ENCODE results near the gene ZER1.

Gene ZER1

DNA sequence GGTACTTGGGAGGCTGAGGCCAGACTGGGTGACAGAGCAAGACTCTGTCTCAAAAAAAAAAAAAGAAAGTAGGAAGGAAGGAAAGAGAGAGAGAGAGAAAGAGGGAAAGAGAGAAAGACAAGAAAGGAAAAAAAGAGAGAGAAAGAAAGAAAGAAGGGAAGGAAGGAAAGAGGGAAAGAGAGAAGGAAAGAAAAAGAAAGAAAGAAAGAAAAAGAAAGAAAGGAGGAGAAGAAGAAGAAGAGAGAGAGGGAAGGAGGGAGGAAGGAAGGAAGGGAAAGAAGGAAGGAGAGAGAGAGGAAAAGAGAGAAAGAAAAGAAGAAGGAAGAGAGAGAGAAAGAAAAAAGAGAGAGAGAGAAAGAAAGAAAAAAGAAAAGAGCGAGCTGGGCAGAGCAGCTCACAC, 3.1 kb upstream of the ZER1 start:
- in situ Hi-C loops (cut with MboI; ENCODE audit: low sequenced_read_pairs, unreplicated experiment): no loop called here

DNA sequence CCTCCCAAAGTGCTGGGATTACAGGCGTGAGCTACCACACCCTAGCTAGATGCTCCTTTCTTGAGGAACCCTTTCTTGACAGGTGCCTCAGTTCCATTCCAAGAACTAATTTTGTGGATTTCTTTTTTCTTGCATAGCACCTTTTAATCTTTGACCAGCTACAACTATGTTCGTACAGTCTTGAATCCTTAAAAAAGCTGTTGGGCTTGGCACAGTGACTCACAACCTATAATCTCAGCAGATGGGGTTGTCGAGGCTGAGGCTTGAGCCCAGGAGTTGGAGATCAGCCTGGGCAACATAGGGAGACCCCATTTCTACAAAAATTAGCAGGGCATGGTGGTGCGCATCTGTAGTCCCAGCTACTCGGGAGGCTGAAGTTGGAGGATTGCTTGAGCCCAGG, 1.3 kb upstream of the ZER1 start:
- no peak for DNase-seq (ENCODE audit: low spot score)
- no peak for TF ChIP-seq CTCF (IDR thresholded peaks at IDR 0.05; ENCODE audit: borderline replicate concordance, control extremely low read depth, extremely low read depth, insufficient read depth, missing control alignments)
- in situ Hi-C loops (cut with MboI; ENCODE audit: low sequenced_read_pairs, unreplicated experiment): no loop called here

More for the DNA sequence above, 3.1 kb upstream of the ZER1 start:
- DNase-seq (ENCODE audit: low spot score): no peak
- no peak for TF ChIP-seq CTCF (IDR thresholded peaks at IDR 0.05; ENCODE audit: borderline replicate concordance, control extremely low read depth, extremely low read depth, insufficient read depth, missing control alignments)

DNA sequence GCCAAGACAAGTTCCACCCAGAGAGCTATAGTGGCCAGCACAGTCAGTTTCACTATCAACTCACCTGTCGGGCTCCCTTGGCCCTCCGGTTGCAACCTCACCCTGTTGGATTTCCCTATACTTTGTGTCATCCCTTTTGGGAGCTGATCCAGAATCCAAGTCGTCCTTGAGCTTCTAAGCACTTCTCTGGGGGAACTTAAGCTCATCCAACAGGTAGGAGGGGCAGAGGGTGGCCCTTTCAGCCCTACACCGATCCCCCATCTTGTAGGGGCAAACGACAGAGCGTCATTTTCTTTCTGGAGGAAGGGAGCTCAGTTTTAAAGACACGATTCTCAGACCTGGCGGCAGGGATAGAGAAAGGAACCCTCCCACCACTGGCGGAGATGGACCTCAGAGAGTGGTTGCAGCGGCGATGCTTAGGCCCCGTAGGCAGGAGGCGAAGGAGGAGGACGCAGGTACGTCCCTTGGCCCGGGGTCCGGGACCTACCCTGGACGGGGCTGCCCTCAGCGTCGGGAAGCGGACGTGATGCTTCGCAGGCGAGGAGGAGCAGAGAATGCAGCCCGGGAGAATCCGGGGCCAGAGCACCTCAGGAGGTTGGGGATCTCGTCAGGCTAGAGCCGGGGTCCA, 519 bp downstream of the ZER1 start:
- in situ Hi-C loops (cut with MboI; ENCODE audit: low sequenced_read_pairs, unreplicated experiment): no loop called here
- no peak for DNase-seq (ENCODE audit: low spot score)
- no peak for TF ChIP-seq CTCF (IDR thresholded peaks at IDR 0.05; ENCODE audit: borderline replicate concordance, control extremely low read depth, extremely low read depth, insufficient read depth, missing control alignments)

DNA sequence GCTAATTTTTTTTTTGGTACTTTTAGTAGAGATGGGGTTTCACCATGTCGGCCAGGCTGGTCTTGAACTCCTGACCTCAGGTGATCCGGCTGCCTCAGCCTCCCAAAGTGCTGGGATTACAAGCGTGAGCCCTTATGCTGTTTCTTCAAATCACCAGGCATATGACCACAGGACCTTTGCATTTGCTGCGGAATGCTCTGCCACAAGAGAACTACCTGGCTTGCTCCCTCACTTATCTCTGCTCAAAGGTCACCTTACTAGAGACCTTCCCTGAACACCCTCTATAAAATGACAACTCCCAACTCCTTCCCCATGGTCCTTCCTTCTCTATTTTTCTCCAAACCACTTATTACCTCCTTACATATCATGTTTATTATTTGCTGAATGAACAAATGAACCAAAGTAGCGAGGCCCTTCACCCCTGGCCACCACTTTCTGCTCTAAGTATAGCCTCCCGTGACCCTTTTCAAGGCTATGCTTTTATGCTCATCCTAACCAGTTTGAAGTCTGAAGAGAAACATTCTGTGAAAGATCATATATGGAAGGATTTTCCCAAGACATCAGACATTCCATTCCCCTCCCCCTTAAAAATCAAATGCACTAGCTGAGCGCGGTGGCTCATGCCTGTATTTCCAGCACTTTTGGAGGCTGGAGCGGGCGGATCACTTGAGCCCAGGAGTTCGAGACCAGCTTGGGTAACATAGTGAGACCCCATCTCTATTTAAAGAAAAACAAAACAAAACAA, 1.3 kb downstream of the ZER1 start:
- in situ Hi-C loops (cut with MboI; ENCODE audit: low sequenced_read_pairs, unreplicated experiment): no loop called here
- no peak for TF ChIP-seq CTCF (IDR thresholded peaks at IDR 0.05; ENCODE audit: borderline replicate concordance, control extremely low read depth, extremely low read depth, insufficient read depth, missing control alignments)

DNA sequence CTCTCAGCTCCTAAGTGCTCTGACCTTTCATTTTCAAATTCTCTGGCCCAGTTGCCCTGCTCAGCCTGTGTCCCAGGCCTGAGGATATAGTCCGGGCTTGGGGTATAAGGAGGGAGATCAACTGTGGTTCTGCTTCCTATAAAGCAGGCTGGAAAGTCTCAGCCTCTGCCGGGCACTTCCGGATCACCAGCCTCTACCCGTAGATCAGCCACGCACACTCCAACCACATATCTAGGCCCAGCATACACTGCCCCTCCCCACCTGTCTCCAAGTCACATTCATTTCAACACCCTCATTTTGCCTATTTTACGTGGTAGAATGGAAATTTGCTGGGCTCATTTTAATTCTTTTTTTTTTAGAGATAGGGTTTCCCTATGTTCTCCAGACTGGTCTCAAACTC, 3.1 kb downstream of the ZER1 start:
- no peak for DNase-seq (ENCODE audit: low spot score)
- no peak for TF ChIP-seq CTCF (IDR thresholded peaks at IDR 0.05; ENCODE audit: borderline replicate concordance, control extremely low read depth, extremely low read depth, insufficient read depth, missing control alignments)
- in situ Hi-C loops (cut with MboI; ENCODE audit: low sequenced_read_pairs, unreplicated experiment): no loop called here

More for the DNA sequence above, 1.3 kb downstream of the ZER1 start:
- DNase-seq (ENCODE audit: low spot score): no peak

- TF ChIP-seq CTCF (IDR thresholded peaks at IDR 0.05; ENCODE audit: borderline replicate concordance, control extremely low read depth, extremely low read depth, insufficient read depth, missing control alignments): no peak
- no peak for DNase-seq (ENCODE audit: low spot score)
- in situ Hi-C loops (cut with MboI; ENCODE audit: low sequenced_read_pairs, unreplicated experiment): no loop called here
Observed at GRCh38 chr9:128765499-128765898, 6.2 kb downstream of the ZER1 start.
